Measurements from ENCODE around the gene COLEC12.

Gene COLEC12

DNA sequence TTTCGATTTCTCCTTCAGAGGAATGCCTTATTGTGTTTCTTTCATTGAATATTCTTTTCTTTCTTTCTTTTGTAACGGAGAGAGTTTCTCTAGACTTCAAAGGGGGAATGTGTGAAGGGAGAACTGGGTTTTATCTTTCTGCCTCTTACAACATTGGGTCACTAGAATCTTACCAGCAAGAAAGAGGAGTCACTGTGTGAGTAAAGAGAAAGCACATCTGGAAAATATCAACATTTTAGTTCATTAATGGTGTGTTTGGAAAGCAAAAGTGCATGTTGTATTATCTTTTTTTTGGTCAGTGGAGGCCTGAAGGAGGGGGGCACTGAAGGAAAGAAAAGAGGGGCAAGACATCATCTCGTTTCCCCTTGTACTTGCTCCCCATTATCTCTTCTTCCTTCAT, 146.0 kb downstream of the COLEC12 start:
- DNase-seq: no peak

- DNase-seq: no peak
Observed at GRCh38 chr18:354003-354402, 146.5 kb downstream of the COLEC12 start.

DNA sequence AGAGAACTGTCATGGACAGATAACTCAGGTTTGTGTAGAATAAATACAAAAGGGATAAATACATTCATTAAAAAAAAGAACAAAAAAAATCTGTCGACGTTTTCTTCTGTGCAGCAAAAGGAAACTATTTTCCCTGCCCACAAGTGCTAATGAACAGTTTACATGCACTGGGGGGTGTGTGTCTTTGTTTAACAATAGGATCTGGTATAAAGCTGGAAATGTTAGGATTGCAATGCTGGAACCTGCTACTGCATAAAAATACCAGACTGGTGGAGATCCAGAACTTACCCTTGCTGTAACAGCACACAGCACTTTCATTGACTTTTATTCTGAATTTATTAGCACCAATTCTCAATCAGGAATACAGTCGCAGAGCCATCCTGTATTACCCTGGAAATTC, 148.1 kb downstream of the COLEC12 start:
- DNase-seq: no peak

DNA sequence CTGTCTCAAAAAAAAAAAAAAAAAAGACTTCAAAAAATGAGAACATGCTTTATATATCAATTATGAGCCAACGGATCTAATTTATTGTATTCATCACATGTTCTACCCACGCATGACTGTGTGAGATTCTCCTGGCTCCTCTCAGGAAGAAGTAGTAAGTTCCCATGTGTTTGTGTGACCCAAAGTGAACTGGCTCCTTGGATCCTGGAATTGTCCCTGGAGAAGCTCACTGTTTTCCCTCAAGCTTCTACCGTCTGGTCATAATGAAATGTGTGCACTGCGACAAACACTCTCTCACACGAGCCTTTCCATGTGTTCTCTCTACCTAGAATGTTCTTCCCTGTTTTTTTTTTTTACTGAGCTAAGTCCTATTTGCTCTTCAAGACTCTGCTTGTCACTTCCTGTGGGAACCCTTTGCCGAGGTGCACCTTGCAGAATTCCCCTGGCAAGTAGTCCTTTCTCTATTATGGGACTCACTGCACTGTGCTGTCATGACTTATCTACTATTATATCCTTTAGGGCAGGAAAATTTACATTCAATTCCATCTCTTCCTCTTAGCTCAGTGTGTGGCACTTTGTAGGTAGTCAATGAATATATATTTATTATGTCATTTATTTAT, 149.4 kb downstream of the COLEC12 start:
- no peak for DNase-seq

- DNase-seq: no peak
Observed at GRCh38 chr18:346600-346999, 153.9 kb downstream of the COLEC12 start.

- DNase-seq: no peak
Observed at GRCh38 chr18:341102-341501, 159.4 kb downstream of the COLEC12 start.

DNA sequence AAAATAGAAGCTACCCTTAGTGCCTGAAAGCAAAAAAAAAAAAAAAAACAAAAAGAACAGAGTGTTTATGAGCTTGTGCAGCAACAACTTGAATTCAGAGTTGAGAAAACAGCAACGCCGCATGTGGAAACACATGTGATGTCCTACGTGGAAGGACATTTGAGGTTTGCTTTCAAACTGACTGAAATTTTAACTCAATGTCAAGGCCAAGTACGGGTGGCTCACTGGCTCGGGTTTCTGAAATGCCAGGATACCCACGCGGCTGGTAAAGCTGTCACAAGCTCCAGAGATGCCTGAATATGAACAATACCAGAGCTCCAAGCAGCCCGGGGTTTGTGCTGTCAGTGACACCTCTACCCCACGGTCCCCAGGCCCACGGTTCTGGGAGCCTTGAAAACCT, 160.5 kb downstream of the COLEC12 start:
- DNase-seq: no peak

DNA sequence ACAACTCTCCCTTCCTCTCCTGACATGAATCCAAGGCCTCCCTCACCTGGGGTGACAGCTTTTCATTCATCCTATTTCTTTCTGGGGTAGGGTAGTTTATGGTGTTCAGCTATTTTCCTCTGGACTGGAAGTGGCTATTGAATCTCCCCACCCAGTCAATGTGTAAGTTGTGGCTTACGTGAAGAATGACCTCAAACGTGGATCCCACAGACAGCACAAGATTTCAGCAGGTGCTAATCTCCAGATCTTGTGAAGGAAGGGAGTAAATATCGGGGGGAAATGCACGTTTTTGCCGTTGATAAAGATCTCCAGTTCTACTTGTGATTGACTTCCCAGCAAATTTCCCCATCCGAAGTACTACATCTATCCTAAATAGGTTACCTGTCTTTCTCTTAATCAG, 161.3 kb downstream of the COLEC12 start:
- no peak for DNase-seq

GRCh38 chr18:336713-337112, 163.8 kb downstream of the COLEC12 start:
- no peak for DNase-seq

- no peak for DNase-seq
Observed at GRCh38 chr18:335733-336132, 164.8 kb downstream of the COLEC12 start.

- DNase-seq: no peak
Observed at GRCh38 chr18:334575-335132, 165.8 kb downstream of the COLEC12 start.

DNA sequence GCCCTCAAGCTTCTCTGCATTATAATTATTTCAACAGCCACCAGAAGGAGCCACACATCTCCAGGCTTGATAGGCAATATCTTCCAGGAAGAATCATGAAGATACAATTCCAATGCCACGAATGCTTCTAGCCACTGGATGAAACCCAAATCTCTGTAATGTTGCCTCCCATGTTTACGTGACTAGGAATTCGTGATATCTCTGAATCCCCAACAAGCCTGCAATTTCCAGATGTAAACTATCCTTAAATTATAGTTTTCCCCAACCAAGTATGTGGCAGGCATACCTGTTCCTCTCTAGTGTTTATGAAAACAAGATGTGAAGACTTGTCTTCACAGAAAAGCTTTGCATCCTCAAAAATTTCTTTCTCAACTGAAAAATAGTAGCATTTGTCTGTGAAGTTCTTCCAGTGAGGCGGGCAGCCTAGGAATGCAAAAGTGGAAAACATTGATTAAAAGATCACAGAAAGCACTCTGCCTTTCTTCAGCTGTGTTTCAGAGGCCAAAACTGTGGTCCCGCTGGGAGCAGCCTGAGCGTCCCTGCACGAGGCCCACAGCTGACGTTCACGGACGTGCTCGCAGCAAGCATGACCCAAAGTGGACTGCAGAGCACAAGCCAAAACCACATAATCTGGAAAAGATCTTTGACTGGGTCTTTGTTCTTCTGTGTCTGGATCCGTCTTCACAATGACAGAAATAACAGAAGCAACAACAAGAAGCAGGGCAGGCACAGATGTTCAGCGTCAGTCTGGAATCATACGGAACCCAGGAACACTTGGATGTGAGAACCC, 167.6 kb downstream of the COLEC12 start:
- DNase-seq: no peak

DNA sequence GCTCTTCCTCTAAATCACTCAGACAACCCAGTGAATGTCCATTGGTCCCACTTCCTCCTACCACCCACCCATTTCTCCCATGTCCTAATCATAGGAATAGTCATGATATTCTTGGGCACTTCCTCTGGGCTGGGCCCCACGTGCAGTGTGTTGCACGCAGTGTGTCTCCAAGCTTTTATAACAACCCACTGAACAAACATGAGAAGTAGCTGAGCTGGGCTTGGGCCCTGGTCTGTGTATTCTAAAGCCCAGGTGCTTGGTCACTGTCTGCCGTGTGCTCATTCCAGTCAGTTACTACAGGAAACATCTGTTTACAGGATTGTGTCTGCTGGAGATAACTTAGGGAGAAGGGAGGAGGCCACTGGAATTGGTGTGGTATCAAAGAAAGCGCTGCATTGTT, 168.5 kb downstream of the COLEC12 start:
- DNase-seq: no peak

GRCh38 chr18:331221-331821, 169.2 kb downstream of the COLEC12 start:
- DNase-seq: no peak

DNA sequence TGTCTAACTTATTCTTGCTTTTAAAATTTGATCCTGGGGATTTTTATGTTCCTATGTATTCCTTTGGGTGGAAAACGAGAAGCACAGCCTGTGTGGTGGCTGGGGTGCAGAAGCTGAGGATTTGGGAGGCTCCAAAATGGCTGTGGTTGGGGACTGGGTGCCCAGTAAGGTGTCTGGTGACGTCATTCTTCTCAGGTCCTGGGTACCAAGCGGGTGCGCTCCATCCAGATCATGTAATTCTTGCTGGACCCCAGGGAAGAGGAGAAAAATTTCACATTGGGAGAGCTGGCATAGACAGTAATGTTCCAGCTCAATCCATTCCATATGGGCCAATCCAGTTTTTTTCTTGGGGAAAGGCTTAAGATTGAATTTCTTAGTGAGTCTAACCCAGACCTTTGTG, 171.6 kb downstream of the COLEC12 start:
- no peak for DNase-seq

GRCh38 chr18:326846-327245, 173.7 kb downstream of the COLEC12 start:
- DNase-seq: no peak

GRCh38 chr18:323253-323622, 177.3 kb downstream of the COLEC12 start:
- no peak for DNase-seq

DNA sequence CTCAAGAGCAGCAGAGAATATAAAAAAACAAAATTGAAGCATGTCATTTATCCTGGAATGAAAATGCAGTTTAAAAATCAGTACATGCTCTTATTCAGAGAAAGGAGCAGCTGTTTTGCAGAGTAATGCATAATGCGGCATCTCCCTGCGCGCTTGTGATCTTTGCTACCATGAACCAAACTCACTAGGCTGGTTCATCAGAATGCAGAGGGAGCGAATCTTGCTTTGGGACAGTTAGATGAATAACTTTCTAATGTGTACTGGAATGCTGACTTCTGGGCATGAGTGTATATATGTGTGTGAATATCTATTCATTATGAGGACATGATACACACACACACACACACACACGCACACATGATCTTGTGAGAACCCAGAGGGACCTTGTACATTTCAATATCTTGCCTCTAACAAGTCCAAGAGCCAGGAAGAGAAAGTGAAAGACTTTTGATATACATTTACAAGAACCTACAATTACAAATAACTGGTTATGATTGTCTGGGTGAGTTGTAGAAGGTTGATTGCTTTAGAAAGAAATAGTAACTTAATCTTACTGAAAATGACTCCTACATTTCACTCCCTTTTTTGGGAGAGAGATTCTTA, 178.5 kb downstream of the COLEC12 start:
- DNase-seq: no peak

- DNase-seq: no peak
Observed at GRCh38 chr18:320155-320554, 180.3 kb downstream of the COLEC12 start.

DNA sequence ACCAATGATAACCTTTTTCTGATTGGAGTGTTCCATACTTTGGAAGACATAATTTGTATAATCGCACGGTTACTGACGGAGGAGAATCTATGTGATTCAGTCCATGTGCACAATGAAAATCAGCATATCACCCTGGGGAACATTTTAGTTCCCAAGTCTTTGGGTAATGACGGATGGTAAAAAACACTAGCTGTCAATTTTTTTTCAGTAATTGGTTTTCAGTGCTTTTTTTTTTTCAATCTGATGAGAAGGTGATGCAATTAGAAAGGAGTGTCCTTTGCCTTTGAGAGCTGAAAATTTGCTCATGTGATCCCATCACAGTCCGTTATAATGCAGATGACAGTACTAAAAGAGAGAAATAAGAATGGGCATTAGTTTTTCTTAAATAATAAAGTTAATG, 180.8 kb downstream of the COLEC12 start:
- DNase-seq: no peak

- DNase-seq: no peak
Observed at GRCh38 chr18:318791-319291, 181.7 kb downstream of the COLEC12 start.

DNA sequence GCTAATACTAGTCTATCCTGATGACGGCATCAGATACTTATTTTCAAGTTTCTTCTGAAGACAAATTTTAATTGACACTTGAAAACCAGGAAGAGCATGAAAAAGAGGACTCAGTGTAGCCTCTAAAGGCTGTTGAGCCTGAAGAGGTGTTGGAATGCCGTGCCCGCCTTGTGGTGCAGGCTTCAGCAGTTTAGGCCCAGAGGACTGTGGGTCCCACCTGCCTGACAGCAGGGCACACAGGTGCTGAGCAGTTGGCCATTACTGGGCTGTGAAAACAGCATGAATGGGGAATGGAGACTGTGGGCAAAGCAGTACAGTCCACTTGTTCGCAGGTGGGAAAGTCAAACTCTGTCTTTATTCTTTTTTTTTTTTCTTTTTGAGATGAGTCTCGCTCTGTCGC, 182.9 kb downstream of the COLEC12 start:
- DNase-seq: no peak

- no peak for DNase-seq
Observed at GRCh38 chr18:316393-316792, 184.1 kb downstream of the COLEC12 start.

GRCh38 chr18:313931-314330, 186.6 kb downstream of the COLEC12 start:
- no peak for DNase-seq
